WERI-Rb-1 (cell line): ENCODE results near the gene PPP5C.
A peak's percentile ranks its signal among the peaks of the same experiment; 100 is the strongest.

ENCODE experiments used
- DNase-seq: peaks from one replicate; pipeline ENCODE4 v3.0.0-alpha.2; 2020
- H3K27ac ChIP-seq: fragments of 250-450 bp; sonication (Bioruptor Pico); 2 replicates; pipeline ENCODE4 v1.5.1; 2020; ENCODE audit warnings: mild to moderate bottlenecking, moderate library complexity
- H3K27me3 ChIP-seq: fragments of 250-450 bp; sonication (Bioruptor Pico); 2 replicates; pipeline ENCODE4 v1.5.1; 2021; ENCODE audit warnings: mild to moderate bottlenecking, low read depth, moderate library complexity; ENCODE audit not compliant: insufficient read depth, severe bottlenecking
- H3K36me3 ChIP-seq: fragments of 250-450 bp; sonication (Bioruptor Pico); 2 replicates; pipeline ENCODE4 v1.5.1; 2020; ENCODE audit warnings: mild to moderate bottlenecking, moderate library complexity
- H3K4me3 ChIP-seq: 2 replicates; pipeline ENCODE4 v1.5.1; 2011; ENCODE audit warnings: low read depth, mild to moderate bottlenecking, control low read depth, low read length
- H3K9me3 ChIP-seq: fragments of 250-450 bp; sonication (Bioruptor Pico); 2 replicates; pipeline ENCODE4 v1.5.1; 2021; ENCODE audit warnings: mild to moderate bottlenecking, moderate library complexity; ENCODE audit not compliant: severe bottlenecking
- CTCF ChIP-seq: IDR thresholded peaks from 2 replicates; pipeline ENCODE4 v1.5.1; 2011; ENCODE audit warnings: low read depth, mild to moderate bottlenecking, control low read depth, inconsistent platforms, low read length

Gene PPP5C

DNA sequence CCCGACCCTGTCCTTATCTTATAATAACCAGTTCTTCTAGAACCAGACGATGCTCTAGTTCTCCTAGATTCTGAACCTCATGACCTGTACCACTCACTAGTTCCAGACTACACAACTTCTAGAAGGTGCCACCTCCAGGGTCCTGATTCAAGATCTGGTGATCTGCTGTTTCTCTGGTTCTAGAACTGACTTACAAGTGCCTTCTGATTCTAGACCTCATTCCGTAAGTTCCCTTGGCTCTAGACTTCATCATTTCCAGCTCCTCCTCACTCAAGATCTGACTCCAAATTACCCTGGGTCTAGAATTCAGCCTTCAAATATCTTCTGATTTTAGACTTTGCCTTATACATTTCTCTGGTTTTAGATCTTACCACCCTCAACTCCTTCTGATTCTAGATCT, 5.0 kb upstream of the PPP5C start:
- no peak for DNase-seq
- Histone ChIP-seq H3K9me3 (peaks cover 3% of the 10 kb centered on the region), H3K27ac (no peak overlapping the region), H3K36me3 (peaks cover under 1% of the 10 kb centered on the region), H3K4me3 (no peak overlapping the region), H3K27me3 (no peaks in the 10 kb centered on the region)
- no peak for TF ChIP-seq CTCF

DNA sequence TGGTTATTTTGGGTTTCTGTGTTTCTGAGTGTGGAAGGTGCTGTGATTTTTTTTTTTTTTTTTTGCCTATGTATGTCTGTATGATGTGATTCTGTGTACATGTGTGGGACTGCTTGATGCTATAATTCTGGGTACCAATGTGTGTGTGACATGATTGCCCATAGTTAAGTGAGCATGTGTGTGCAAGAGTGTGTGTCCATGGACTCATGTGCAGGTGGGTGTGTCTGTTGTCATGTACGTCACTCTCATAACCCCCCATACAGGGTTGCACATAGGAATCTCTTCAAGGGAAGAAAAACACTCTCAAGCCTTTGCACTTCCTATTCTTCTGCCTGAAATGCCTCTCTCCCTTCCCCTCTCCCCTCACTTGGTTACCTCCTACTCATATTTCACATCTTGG, 2.5 kb upstream of the PPP5C start:
- Histone ChIP-seq H3K36me3 (peaks cover 14% of the 10 kb centered on the region), H3K4me3 (no peak overlapping the region), H3K27me3 (no peaks in the 10 kb centered on the region), H3K9me3 (peaks cover 3% of the 10 kb centered on the region), H3K27ac (no peak overlapping the region)
- no peak for TF ChIP-seq CTCF
- no peak for DNase-seq

DNA sequence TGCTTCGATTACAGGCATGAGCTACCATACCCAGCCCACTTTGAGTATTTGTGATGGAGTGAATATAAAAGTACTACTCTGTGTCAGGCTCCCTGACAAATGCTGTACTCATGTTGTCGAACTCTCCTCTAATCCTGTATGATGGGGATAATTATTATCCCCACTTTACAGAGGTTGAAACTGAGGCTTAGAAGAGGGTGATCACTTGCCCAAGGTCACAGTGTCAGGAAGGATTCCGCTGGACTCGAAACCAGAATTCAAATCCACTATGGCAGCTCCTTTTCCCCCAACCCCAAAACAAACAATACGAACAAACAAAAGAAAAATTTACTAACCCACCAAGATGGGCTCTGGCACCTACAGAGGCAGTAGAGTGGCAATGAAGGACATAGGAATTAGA, 1.7 kb upstream of the PPP5C start:
- Histone ChIP-seq H3K27ac (no peak overlapping the region), H3K27me3 (no peaks in the 10 kb centered on the region), H3K4me3 (no peak overlapping the region), H3K36me3 (peaks cover 15% of the 10 kb centered on the region), H3K9me3 (peaks cover 3% of the 10 kb centered on the region)
- DNase-seq = no peak
- no peak for TF ChIP-seq CTCF

DNA sequence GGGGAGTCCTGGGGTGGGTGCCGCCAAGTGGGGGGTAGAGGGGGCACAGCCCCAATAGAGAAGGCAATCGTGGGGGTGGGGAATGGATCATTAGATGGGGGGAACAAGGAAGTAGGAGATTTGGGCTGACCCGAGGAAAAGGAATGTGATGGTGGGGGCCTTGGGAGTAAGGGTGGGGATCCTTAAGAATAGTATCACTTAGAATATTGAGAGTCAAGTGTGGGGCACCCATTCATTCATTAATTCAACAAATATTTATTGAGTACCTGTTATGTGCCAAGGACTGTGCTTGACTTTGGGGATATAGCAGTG, 641 bp downstream of the PPP5C start:
- Histone ChIP-seq H3K36me3 (peaks cover 36% of the 10 kb centered on the region), H3K27ac (no peak overlapping the region; the same call in 1 of the 2 replicates), H3K4me3 (peak overlapping the region; percentile 99), H3K27me3 (no peaks in the 10 kb centered on the region), H3K9me3 (peaks cover 3% of the 10 kb centered on the region)
- TF ChIP-seq CTCF = no peak
- DNase-seq = no peak

DNA sequence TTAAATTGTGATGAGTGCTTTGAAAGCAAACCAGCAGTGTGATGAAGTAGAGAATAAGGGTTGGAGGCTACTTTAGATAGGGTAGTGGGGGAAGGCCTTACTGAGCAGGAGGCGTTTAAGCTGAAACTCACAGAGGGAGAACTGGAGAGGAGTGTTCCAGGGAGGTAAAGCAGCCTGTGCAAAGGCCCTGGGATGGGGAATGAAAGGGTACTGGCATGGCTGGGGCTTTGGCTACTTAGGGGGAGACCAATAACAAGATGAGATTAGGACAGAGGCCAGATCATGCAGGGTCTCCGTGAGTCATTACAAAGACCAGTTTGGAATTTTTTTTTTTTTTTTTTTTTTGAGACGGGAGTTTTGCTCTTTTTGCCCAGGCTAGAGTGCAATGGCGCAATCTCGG, 1.1 kb downstream of the PPP5C start:
- Histone ChIP-seq H3K27me3 (no peaks in the 10 kb centered on the region), H3K27ac (no peak overlapping the region), H3K4me3 (peak overlapping the region; percentile 99), H3K9me3 (peaks cover 3% of the 10 kb centered on the region), H3K36me3 (peaks cover 40% of the 10 kb centered on the region)
- DNase-seq = no peak
- no peak for TF ChIP-seq CTCF

DNA sequence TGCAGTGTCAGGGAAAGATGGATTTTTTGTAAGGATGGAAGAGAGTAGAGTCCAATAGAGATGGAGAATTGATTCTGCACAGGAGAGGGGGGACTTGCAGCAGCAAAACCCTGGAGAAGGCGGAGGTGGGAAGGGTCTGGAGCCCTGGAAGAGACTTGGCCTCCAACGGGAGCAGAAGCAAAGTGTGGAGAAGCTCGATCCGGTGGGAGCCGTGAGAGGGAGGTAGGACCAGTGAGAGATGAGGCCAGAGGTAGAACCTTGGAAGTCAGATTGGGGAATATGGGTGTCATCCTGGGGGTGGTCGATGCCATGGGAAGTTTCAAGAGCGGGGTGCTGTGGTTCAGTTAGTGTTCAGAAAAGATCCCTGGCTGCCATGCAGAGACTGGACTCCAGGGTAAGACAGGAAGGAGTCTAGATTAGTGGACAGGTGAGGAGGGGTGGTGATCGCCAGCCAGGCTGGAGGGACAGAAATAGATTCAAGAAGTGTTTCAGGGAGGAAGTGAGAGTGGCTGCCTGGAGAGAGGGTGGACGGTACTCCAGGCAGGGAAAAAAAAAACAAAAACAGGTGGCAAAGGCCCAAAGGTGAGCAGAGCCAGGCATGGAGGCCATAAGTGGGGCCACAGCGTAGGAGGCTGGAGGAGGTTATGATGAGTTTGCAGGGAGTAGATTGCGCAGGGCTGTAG, 2.6 kb downstream of the PPP5C start:
- H3K9me3 ChIP-seq = peaks cover 3% of the 10 kb centered on the region
- H3K4me3 ChIP-seq = no peak overlapping the region
- no peaks in the 10 kb centered on the region for H3K27me3 ChIP-seq
- peaks cover 52% of the 10 kb centered on the region for H3K36me3 ChIP-seq
- no peak for DNase-seq
- no peak for TF ChIP-seq CTCF
- H3K27ac ChIP-seq = no peak overlapping the region
